Activated CD4-positive, alpha-beta T cell treated with anti-CD3 and anti-CD28 coated beads, Interleukin-2, amount 50 U/mL, for 4 hours (primary cell): ENCODE measurements around the gene MRAS.

ENCODE experiments used
- DNase-seq, 2 experiments: peaks; one replicate each; pipeline ENCODE4 v3.0.0-alpha.2; 2020

Gene MRAS

DNA sequence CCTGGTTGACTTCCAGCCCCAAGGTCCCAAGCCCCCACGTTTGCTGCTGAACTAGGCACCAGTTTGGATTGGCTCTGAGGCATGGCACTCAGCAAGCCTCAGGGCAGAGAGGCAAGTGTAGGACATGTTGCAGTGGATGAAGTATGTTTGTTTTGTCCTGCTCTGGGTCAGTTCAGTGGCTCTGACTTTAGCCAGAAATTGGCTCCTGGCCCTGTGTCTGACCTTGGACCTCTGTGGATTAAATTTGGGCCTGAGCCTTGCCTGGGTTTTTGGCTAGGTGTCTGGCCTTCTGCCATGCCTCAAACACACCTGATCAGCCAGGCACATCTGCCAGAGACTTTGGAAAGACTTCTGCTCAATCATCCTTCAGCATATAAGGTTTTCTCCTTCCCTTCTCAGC, 3.6 kb upstream of the MRAS start:
- DNase-seq: no peak

DNA sequence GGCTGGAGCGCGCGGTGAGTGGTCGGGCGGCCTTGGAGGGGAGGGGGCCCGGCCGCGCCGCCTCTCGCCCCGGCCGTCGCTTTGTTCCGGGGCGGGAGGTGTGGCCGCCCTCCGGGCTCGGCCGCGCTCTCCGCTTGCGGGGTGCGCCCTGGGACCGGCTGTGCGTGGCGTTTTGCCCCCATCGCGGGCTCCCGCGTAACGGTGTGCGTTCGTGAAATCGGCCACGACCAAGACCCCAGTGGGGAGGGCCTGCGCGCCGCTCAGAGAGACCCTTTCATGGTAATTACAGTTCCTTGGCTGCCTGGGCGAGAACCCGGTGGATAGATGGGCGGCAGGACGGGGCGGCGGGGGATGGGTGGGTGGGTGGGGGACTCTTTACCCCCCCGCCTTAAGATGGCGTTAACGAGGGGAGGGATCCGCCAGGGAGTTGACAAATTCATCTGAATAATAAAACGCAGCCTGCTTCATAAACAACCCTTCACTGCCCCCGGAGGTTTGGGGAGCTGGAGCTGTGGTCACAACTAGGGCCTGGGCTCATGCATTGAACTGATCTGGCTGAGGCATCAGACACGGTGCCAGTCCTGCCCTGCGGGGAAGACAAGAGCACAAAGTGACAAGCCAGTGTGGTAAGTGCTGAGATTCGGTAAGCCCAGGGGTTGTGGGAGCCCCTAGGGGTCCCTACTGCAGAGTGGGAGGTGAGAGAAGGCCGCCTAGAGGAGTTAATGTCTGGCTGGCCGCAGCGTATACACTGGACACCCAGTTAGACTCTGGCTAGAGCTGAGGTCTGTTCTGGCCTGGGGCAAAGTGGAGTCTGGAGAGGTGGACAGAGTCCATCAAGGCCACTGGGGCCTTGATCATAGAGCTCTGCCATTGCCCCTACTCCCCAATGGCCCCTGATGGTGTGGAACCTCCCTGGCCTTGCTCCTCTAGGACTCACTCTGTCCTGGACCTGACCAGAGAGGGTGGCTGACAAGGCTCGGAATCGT, 668 bp downstream of the MRAS start:
- DNase-seq: no peak

DNA sequence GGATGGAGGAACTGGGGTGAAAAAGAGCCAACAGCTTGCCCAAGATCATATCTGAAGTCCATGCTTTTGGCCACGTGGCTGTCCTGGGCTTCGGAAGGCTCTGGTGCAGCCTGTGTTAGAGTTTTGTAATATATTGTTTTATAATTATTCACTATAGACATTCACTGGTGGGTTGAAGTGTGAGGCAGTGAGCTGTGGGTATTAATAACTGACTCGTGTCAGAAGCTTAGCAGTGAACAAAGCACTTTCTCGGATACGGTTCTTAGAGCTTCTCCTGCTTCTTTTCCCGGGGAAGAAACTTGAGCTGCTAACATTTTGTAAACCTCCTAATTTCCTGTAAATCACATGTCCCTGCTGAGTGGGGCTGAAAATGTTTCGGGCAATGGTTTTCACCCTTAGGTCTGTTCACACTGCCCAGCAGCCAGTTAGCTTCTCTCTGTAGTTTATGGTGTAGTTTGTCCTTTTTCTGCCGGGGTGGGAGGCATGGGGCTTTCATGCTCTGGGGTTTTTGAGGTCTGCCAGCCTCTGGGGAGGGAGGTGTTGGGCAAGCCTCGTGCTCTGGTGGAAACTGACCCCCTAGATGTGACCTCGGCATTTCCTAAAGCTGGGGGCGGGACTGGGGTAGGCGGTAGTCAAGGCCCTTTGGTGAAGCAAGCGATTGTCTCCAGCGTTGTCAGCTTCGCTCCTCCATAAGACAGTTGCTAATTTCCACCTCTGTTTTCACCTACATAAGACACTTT, 1.7 kb downstream of the MRAS start:
- no peak for DNase-seq

DNA sequence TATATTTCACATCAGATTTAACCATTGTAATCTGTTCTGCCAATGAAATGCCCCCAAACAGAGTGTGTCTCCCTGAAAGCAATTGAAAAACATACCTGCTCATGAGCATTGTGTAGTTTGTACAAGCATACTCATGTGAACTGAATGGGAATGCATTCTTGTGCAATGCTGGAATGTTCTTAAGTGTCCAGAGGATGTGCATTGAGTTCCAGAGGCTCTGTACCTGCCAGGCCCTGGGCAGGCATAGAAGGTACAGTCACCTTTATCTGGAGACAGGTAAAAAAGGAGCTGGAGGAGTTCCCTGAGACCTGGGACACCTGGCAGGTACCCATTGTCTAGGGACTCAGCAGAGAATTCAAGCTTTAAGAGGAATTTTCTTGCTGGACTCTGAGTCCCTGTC, 2.8 kb downstream of the MRAS start:
- no peak for DNase-seq

DNA sequence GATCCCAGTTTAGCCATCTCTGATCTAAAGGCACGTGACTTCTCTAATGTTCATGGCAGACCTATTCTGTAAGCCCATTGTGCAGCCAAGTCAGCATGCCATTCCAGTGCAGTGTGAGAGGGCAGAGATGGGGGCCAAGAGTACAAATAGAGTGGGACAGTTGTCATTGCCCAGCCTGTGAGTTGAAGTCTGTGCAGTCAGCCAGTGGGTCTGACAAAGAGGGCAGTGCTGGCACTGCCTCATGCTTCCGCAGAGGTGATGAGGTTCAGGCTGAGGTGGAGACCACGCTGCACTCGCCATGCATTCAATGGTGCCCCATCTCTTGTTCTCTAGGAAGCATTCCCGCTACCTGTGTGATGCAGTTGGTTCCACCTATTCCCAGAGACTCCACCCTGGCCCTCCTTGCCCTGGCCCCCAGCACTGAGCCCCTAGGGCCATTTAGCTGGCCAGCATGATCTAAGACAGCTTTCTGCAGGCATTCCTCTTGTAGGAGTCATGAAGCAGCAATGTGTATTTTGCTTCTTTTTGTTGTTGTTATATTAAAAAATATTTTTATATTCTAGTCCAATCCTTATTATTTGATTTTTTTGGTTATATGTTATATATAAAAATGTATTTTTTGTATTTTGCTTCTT, 3.7 kb downstream of the MRAS start:
- no peak for DNase-seq

DNA sequence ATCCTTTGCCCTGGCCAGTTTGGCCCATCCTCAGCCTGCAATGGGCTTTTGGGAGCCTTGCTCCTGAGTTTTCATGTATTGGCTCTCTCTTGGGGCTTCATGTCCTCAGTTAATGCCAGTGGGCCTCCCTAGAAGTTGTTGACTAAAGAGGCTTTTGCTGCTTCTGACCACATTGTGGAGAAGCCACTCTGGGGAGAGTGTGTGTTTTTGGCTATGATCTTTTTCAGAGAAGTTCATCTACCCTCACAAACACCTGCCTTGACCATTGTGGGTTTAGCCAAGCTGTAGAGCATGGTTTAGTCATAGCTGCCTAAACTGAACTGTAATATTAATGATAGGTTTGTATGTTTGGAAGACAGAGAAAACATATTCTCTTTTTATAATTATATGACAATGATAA, 6.0 kb downstream of the MRAS start:
- DNase-seq: no peak

DNA sequence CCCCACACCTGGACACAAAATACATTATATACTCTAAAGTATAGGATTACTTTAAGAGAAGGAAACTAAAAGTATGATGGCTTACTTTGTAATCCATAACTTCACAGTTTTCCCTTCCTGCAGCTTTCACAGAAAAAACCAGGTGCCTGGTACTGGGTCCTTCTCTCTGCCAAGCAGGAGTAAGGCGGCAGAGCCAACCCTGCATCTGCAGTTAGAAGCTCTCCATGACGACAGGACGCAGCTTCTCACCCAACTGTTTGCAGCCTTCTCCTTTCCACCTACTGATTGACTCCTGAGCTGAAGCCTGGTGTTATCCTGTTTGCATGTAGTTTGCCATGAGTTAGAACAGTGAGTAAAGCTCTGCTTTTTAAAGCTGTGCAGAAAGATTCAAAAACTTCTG, 6.7 kb downstream of the MRAS start:
- no peak for DNase-seq

DNA sequence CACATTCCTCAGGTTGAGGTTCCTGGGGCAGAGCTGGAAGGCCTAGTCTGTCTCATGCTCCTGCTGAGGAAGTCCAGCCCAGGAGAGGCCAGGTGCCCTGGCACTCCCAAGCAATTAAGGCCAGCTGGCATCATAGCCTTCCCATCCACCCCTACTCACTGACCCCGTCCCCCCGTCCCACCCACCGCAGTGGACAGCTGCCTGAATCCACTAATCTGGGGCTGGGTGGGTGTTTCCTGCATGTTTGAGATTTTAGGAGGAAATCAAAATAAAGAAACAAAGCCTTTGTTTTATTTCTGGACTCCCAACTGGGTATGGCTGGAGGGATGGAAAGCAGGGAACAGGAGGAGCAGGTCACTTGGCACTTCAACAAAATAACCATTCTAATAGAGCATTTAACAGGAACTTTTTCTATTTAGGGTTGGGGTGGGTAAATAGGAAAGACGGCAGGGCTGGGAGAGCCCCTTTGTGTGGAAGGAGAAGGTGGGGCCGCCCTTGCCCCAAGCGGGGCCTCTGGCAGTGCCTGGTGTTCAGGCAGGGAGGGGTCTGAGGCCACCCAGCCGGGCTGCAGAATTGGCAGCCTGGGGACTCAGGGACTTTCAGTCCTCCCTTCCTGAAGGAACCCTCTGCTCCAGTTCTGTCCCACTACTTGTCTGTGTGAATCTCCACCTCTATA, 8.5 kb downstream of the MRAS start:
- no peak for DNase-seq

DNA sequence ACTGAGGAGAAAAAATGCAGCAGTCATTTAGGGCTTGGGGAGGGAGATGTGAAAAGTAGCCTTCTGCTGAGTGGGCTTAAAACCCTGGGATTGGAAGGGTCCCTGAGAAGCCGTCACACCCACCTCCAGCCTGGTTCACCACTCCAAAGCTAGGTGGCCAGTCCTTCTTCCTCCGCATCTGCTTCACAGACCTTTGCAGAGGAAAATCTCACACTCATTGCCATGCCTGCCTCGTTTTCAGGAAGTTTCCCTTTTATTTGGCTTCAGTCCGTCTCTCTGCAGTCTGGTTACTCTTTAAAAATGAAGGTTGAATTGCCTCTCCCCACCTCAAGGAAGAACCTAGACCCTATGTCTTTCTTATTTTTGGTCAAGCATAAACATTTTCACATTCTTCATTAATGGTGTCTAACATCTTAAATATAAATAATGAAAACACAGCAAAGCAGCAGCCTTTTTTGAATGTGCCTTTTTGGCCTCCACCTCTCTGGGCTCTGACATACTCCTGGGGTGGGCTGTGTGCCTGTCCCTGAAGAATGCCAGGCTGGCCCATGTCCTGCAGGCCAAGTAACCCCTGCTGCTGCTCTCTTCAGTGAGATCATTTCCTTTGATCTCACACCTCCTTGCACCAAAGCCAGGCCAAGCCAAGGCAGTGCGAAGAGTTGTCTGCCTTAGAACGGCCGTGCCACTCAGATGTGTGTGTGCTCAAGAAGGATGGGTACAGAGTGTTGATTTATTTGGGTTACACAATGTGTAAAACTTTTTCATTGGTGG, 11.0 kb downstream of the MRAS start:
- DNase-seq: no peak

DNA sequence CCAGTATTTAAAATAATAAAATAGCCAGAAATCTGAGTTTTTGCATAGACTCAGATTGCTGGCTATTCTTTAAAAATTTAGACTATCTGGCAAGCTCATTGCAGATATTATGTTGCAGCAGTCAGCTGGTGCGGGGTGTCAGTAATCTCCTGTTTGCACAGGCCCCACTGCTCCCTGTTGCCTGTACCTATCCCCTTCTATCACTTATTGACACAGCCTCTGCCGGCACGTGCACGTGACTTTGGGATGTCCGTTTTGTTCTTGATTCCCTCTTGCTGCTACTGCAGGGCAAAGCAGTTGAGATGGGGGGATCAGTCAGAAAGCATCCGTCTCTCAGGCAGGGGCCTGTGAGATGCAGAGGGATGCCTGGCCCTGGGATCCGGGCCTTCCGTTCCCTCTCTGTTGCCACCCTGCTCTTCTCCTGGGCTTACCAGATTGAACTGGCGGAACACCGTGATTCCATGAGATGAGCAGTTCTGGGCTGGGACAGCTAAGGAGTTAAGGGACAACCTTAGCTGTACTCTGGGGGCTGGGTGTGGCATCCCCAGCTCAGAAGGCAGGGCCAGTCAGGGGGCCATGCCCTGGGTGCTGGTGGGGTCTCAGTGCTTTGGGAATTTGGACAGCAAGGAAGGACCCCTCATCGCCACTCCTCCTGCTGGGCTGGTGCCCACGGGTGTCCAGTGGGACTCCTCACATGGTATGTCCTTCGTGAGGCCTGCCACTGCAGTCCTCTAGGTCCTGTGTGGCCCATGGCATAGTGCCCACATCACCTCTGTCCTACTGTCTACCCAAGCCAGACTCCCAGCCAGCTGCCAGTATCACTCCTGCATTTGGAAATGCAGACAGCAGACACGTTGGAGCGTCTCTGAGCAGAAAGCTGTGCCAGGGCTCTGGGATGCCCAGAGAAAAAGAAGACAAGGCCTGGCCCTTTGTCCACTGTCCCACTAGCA, 11.8 kb downstream of the MRAS start:
- no peak for DNase-seq

DNA sequence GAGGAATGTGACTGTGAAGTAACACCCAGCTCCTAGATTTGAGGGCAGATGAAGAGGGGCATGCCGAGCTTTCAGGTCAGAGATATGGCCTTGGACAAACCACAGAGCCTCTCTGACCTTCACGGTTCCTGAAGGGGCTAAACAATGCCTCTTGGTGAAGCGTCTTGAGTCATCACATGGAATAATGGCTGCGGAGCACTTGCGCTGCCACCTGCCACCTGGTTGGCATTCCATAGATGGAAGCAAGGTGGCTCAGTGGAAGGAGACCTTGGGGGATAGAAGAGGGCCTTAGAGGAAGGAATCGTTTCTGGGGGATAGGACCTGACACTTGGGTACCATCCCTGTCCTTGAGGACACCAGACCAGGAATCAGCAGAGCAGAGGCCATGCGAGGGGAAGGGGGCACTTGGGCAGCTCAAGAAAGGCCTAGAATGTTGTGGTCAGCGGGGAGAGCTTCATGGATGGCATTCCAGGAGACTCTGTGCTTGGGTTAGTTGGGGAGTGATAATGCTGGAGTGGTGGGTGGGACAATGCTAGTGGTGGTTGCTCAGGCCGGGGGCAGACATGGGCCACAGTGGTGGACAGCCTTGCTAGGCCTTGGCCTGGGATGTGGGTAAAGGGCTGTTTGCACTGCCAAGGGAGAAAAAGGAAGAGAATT, 12.6 kb downstream of the MRAS start:
- no peak for DNase-seq

DNA sequence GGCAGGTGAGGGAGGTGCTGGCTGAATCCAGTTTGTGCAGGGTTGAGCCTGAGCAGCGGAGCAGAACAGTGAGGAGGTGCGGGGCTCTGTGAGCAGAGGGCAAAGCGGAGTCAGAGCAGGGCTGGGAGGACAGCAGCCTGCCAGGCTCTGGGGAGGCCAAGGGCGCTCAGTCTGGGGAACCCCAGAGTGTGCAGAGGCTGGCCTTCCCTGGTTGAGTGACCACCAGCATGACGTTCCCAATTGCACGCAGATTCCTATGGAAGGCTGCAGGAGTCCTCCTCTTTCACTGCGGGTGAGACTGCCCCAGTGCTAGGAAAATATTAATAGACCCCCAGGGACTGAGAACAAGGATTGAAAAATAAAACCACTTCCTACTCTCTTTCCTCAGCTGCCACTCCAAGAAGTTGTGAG, 13.2 kb downstream of the MRAS start:
- DNase-seq: no peak

DNA sequence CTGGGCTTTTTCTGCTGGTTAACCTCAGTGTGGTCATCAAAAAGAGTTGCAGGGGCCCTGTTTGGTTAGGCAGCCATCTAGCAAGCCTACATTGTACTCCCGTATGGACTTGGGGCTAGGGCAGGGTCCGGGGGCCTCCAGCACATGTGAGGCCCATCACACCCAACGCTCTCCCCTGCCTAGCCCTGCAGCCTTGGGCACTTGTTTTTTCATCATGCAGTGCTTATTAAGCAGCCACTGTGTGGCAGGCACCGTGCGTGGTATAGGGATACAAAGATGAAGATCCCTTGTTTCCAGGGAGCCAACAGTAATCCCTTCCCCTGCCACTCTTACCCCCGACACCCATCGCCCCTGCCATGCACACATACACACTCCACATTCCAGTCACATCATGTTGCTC, 14.2 kb downstream of the MRAS start:
- no peak for DNase-seq

DNA sequence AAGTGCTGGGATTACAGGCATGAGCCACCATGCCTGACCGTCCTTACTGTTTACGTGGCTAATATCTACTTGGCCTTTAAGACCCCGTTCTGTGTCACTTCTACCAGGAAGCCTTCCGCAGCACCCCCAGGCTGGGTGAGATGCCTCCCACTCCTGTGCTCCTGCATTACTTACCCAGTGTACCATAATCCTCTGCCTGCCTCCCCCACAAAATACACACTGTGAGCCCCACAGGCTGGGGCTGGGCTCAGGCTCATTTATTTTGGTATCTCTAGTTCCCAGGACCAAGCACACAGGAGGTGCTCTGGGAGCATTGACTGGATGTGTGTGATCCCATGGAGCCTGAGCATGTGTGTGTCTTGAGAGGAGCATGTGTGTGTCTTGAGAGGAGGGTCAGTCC, 14.9 kb downstream of the MRAS start:
- DNase-seq: no peak

DNA sequence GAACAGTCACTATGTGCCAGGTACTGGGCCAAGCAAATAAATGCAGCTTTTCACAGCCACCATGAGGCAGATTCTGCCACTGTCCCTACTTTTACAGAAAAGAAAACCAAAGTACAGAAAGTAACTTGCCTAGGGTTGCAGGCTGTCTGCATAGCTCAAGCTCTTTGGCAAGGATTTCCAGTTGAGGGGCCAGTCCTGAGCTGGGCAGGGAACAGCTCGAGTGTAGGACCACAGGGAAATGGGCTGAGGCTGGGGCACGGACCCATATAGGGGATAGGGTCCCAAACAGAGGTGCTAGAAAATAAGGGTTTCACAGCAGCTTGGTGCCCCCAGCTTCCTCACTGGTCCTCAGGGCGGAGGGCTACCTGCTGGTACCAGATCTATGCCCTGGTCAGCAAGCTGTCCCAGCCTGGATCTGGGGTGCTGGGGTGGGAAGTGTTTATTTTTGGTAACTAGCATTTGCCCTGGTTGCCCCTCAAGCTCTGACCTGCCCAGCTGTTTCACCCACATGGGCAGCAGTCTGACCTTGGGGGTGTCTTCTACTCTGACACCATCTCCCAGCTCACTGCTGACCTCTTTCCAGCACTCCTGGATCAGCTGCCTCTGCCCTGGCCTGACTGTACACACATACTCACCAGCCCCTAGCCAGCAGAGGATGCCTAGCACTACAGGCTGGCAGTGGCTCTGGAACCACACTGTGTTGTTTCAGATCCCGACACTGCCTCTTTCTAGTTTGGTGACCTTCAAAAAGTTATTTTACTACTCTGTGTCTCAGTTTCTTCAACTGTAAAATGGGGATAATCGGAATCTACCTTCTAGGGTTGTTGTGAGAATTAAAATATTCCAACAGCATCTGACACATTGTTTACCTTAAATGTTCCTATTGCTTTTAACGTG, 16.2 kb downstream of the MRAS start:
- DNase-seq: no peak

DNA sequence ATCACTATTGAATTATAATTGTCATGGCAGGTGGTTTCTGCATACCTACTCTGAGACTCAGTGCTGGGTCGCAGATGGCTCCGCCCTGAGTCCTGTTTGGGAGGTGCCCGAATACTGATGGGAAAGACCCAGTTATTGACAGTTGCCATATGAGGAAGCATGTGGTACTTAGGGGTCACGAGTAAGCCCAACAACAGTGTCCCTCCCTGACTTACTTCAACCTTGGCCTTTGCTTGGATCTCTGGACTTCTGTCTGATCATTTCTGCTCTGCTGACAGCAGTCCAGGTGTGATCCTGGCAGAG, 16.8 kb downstream of the MRAS start:
- no peak for DNase-seq

DNA sequence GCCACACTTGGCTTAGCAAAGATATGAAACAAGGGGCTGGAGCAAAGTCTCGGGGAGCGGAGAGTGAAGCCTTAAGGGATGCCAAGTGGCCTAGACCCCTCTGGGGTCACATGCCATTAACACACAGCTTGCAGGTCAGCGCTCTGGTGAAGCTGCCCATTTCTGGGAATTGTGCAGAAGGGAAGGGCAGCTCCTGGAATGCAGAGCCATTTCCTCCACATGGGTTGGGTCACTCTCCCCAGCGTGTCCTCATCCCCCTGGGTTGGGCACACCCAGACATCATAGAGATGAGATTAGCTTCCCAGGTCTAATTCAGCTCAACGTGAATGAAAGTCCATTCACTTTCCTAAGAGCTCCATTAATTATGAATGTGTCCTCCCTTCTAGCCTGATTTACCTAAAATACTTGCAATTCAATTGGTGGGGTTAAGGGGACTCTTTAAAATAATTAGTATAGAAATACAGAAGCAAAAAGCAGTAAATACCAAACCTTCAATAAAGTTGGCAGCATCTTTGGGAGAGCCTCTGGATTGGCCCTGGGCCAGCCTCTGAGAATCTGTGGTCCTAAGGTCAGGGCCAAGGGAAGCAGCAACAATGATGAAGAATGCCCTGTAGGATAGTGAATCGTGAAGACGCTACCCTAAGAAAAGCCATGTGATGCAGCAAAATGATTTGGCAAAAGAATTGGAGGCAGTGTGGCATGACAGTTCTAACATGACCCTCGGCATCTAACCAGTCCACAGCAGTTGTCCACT, 17.8 kb downstream of the MRAS start:
- no peak for DNase-seq

DNA sequence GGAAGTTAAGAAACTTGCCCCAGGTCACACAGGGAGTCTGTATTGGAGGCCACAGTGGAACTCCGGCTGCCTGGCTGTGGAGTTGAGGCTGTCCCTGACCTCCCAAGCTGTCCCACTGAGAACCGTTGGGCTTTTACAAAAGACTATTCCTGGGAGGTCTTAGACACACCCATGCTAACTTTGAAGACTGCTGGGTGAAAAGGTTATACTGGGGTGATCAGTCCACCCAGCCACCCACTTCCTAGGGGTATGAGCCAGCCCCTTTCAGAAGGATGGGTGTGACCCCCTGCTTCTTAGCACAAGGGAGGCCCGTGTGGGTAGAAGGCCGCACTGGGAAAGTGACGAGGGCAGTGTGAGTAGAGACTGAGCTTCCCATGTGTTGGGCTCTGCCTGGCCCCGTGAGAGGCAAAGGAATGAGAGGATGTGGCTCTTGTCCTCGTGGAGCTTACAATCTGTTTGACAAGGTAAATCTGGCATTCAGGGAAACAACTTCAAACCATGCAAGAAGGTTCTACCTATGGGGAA, 19.0 kb downstream of the MRAS start:
- DNase-seq: no peak

DNA sequence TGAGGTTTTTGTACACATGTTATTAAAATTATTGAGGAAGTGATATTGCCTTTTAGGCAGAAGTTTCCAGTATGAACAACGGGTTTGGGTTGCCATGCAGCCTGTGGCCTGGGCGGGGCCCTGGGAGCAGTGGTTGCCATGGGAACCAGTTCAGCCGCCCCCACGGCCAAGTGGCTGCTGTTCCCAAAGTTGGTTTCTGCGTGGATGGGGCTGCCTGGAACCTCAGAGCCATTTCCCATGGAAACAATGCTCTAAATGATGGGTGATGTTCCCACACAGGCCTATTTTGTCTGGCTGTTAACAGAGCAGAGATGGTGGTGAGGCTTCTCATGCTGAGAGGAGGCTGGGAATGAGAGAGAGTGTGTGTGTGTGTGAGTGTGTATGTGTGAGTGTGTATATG, 19.5 kb downstream of the MRAS start:
- DNase-seq: no peak
